SKM-1 (cell line): ENCODE results near the gene ETFA.
A peak's percentile ranks its signal among the peaks of the same experiment; 100 is the strongest.

Source experiments
- DNase-seq: peaks from one replicate; lab custom pipeline; 2025; ENCODE audit not compliant: unreplicated experiment; lab: John Stamatoyannopoulos, UW

ETFA gene

DNA sequence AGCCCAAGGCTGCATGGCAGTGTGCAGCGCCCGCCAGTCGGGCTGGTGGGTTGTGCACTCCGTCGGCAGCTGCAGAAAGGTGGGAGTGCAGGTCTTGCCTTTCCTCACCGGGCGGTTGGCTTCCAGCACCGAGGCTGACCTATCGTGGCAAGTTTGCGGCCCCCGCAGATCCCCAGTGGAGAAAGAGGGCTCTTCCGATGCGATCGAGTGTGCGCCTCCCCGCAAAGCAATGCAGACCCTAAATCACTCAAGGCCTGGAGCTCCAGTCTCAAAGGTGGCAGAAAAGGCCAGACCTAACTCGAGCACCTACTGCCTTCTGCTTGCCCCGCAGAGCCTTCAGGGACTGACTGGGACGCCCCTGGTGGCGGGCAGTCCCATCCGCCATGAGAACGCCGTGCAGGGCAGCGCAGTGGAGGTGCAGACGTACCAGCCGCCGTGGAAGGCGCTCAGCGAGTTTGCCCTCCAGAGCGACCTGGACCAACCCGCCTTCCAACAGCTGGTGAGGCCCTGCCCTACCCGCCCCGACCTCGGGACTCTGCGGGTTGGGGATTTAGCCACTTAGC lies 29.6 kb upstream of the ETFA start:
- DNase-seq, result no peak

DNA sequence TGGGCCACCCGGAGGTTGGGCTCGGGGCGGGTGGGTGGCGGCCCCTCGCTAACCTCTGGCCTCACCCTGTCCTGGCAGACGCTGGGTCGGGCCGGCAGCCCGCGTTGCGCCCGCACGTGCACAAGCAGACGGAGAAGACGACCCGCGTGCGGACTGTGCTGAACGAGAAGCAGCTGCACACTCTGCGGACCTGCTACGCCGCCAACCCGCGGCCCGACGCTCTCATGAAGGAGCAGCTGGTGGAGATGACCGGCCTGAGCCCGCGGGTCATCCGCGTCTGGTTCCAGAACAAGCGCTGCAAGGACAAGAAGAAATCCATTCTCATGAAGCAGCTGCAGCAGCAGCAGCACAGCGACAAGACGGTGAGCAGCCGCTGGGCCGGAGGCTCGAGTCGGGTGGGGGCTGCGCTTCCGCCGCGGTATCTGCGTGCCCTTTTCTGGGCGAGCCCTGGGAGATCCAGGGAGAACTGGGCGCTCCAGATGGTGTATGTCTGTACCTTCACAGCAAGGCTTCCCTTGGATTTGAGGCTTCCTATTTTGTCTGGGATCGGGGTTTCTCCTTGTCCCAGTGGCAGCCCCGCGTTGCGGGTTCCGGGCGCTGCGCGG lies 29.0 kb upstream of the ETFA start:
- no peak for DNase-seq

DNA sequence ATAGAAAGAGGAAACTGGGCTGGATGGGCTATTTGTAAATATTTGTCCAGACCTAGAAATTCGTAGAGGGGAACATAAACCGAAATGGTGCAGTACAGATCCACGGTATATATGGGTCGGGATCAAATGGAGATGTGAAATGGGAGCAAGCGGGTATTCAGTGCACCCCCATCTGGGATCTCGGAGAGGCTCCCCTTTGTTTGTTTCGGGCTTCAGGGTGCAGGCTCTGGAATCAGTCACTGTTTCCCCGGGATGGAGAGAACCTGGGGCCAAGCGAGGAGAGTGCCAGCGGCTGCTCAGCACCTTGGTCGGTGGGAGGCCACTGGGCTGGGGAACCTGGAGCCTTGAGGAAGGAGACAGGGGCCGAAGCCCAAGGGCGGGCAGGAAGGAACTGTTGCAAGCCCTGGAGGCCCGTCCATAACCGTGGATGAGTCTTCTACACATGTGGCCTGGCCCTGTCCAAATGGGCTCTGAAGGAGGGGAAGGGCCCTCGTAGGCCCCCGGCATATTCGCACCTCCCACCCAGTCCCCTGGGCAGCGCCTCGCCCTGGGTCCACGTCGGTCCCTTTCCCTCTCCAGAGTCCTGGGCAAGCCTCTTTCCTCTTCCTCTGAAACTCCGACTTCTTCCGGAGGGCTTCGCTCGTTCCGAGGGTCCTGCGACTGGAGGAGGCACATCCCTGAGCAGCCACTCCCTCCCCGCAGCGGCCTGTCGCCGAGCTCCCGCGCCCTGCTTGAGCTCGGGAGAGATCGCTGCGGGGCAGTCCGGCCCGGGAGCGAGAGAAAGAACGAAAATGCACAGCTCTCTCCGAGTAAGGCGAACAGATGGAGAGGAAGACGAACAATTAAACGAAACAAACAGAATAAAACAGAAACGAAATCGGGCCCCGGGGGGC lies 28.3 kb upstream of the ETFA start:
- DNase-seq, result no peak

GRCh38 chr15:76338486-76339304 lies 27.4 kb upstream of the ETFA start:
- DNase-seq, result no peak

GRCh38 chr15:76337696-76338485 lies 26.6 kb upstream of the ETFA start:
- DNase-seq, result no peak

DNA sequence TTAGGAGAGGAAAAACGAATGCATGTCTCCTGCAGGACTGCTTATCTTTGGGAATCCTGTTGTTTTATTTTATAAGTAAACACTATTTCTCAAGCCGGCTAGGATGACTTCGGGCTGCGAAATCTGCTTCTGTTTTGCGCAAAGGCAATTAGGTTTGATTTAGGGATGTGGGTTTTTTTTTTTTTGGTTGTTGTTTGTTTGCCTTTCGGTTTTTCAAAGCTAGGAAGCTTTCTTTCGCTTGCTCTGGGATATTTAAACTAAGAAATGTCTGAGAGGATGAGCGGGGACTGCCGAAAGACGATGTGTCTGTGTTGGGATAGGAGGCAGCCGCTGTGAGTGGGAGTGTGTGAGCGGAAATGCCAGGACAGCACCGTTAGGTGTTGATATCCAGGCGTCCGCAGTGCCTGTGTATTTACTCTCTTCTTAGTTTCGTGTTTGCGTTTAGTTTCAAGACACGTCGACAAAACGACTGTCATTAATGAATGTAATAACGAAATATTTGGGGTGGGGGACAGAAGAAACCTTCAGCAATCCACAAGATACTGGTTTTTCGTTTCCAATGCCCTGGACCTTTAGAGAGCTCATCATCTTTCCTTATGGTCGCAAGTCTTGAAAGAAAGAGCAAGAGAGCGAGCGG lies 25.9 kb upstream of the ETFA start:
- DNase-seq, result no peak

DNA sequence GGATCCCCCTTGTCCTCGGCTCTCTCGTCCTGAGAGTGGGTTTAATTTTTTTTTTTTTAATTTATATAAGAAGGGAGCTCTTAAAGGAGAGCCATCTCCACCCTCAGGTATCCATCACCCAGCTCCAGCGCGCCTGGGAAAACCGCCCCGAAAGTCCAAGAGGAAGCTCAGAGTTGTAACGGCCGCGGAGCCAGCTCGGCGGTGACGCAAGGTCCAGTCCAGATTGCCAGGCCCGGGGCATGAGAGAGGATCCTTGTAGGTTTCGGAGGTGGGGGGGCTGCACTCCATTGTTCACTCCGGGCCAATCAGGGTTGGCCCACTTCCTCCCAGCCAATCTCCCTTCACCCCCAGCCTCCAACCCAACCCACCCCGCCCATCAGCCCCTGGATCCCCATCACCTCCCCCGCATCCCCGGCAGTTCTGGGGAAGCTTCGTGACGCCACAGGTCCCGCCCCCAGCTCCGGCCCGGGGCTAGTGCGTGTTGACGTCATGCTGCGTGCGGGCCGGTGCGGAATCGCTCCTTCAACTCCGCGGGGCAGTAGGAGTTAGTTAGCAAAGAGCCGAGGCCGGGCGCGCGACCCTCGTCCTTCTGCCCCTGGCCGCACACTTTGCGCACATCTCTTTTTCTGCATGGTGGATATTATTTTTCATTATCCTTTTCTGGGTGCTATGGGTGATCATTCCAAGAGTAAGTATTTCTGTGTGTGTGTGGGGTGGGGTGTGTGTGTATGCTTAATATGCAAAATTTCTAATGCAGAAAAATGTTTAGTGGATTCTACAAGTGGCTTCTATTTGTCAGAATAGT lies 25.2 kb upstream of the ETFA start, which contains the start of gene ISL2:
ISL2 (plus strand) TSS at position 520 of the 805 bp plus-strand sequence; CDS start at position 631, 111 bp downstream.
- peak; percentile 91 for DNase-seq

GRCh38 chr15:76335307-76336253 lies 24.3 kb upstream of the ETFA start:
- DNase-seq, result no peak

DNA sequence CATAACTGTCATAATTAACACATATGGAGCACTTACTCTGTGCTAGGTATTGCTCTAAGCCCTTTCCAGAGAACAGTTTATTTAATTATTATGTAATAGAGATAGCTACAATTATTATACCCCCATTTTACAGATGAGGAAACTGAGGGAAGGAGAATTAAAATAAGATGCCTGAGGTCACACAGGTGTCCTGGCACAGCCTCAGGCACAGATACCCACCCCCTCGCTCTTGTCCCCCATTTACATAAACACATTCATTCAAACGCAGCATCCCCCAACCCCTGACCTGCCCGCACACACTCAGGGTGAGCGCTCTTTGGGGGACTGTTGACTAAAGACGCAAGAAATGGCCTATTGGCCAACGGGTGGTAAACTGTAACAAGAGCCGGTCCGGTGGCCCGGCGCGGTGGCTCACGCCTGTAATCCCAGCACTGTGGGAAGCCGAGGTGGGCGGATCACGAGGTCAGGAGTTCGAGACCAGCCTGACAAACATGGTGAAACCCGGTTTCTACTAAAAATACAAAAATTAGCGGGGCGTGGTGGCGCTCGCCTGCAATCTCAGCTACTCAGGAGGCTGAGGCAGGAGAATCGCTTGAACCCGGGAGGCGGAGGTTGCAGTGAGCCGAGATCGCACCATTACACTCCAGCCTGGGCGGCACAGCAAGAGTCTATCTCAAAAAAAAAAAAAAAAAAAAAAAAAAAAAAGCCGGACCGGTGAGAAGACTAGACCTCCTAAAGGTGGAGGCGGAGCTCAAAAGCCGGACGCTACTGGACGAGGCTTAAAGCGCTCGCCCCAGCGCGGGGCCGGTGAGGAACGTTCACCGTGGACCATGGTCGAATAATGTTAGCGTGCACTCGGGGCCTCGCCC lies 23.4 kb upstream of the ETFA start:
- no peak for DNase-seq

DNA sequence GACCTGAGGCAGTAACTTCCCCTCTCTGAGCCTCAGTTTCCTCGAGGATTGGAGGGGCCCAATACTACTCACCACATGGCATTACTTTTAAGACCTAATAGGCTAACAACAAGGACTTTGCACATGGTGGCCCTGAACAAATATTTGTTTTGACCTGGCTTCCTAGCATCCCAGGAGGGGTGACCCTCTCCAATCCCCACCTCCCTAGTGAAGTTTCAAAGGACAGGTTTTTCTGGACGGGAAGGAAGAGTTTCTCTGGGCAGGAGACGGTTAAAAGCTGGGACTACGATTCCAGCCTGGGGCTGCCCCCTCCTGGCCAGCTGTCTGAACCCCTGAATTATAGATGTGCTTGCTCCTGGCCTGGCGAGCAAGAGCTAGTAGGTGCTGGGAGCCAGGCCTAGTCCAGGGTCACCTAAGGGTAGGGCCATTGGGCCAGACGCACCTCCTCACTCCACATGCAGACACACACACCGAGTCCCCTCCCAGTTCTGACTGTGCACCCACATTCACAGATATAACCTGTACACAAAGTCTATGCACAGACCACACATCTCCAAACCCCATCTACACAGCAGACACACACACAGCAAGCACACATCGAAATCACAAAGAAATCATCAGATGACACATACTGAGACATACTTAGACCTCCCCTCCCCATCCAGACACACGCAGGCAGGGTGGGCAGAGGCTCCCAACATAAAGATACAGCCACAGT lies 22.6 kb upstream of the ETFA start:
- DNase-seq, result no peak

DNA sequence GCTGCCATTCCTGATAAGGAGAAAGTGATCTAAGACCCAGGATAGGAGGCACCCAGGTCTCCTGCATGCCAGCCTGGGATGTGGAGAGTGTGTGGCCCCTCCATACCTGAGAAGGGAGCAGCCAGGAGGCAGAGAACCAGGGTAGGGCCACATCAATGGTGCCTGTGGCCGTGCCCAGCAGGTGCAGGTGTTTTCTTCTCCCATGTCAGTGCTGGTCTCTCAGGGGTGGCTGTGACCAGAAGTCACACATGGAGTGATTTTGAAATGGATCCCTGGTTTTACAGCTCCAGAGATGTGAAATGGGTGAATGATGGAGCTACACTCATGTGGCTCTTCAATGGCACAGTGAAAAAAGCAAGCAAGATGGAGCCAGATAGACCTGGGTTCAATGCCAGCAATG lies 22.0 kb upstream of the ETFA start:
- no peak for DNase-seq

DNA sequence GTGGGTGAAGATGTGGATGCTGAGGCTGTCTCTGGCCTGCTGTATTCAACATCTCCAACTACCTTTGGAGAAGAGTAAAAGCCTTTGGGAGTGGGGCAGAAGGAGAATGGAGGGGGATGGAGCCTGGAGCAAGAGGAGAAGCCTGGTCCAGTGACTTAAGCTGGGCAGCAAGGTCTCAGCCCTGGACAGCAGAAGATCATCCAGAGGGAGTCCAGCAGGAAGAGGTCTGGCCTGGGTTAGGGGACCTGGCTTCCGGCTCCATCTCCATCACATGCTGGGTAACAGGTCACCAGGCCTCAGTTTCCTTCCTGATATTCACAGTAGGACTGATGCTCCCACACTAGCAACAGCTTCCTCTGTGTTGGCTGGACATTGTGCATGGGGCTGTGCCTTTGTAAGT lies 21.5 kb upstream of the ETFA start:
- DNase-seq, result no peak

DNA sequence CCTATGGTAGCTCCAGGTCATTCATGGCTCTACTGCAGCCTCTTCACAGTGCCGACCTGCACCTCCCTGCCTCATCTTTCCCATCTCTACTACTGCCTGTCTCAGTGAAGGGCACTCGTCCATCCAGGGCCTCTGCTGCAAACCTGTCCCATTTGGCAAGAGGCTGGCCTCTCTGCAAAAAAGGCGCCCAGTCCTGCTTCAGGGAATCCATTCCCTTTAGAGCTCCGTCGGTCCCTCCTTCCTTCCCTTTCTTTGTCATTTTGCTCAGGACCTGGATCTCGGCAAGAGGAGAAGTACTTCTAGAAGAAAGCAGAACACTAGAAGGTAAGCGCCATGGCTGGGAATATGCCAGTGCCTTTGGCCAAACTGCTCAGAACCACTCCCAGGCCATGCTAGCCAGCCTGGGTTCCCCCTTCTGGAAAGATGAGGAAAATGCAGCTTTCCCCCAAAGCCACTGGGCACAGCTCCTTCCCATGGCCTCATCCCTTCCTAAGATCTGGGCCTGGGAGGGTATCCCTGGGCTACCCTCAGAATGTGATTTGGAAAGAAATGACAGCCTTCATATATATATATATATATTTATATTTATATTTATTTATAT lies 18.9 kb upstream of the ETFA start:
- no peak for DNase-seq

DNA sequence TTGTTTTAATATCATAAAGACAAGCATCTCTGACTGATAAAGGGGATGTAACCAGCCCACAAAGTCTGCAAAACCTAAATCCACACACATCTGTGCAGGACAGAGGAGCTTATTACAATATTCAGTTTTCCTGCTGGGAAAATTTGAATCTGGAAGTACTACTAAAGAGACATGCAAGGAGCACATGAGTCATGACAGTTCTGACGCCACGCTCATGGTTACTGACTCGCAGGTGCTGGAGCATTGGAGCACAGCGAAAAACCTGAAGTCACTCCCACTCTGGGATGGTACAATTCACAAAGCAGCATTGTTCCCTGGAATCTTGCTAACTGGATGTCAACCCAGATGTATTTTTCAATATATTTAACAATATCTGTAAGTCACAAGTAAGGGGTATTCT lies 17.7 kb upstream of the ETFA start:
- DNase-seq, result no peak

GRCh38 chr15:76328106-76328696 lies 16.9 kb upstream of the ETFA start:
- DNase-seq, result no peak
